NCI-H1105 treated with DMSO at 0.1 percent for 48 hours (cell line): ENCODE measurements around the gene THBD.
"Not testable (repeated sequence)": the region's sequence is repeated elsewhere in the genome, so short reads cannot be mapped to it uniquely, and the experiment has no call there.

Experiments used
- DNase-seq: peaks from one replicate; lab custom pipeline; 2025; lab: John Stamatoyannopoulos, UW

The THBD gene

DNA sequence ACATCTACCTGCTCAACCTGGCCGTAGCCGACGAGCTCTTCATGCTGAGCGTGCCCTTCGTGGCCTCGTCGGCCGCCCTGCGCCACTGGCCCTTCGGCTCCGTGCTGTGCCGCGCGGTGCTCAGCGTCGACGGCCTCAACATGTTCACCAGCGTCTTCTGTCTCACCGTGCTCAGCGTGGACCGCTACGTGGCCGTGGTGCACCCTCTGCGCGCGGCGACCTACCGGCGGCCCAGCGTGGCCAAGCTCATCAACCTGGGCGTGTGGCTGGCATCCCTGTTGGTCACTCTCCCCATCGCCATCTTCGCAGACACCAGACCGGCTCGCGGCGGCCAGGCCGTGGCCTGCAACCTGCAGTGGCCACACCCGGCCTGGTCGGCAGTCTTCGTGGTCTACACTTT, 13.7 kb downstream of the THBD start:
- no peak for DNase-seq

DNA sequence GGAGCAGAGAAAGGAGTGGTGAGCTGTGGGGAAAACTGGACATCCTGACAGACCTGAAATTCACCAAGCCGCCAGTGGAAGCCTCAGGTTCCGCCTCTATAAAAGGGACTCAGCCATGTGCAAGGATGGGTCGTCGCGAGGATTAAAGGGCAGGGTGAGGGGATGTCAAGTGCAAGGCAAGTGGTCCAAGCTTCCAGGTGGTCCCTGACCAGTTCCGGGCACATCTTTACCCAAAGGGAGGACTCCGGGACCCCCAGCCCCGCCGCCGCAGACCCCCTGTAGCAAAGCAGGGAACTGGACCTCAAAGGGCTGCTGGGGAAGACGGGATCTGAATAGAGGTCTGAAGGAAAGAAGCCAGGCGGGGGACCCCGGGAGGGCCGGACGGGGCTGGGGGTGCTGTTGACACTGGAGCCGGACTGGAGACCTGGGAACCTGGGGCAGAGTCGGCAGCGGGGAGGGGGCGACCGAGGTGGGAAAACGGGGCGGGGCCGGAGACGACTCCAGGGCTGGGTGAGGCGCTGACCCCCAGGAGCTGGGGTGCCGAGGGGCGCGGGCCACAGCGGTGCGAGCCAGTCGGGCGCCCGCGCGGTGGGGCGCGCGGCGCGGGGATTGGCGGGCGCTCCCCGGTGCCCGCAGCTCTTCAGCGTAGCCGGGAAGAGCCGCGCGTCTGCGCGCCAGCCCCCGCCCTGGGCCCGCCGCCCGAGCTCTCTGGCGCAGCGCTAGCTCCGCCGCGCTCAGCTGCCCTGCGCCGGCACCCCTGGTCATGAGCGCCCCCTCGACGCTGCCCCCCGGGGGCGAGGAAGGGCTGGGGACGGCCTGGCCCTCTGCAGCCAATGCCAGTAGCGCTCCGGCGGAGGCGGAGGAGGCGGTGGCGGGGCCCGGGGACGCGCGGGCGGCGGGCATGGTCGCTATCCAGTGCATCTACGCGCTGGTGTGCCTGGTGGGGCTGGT, 14.5 kb downstream of the THBD start, which contains the start of gene SSTR4:
SSTR4 (plus strand) TSS at position 592 of the 951 bp plus-strand sequence; CDS start at position 764, 172 bp downstream.
- DNase-seq, result no peak

DNA sequence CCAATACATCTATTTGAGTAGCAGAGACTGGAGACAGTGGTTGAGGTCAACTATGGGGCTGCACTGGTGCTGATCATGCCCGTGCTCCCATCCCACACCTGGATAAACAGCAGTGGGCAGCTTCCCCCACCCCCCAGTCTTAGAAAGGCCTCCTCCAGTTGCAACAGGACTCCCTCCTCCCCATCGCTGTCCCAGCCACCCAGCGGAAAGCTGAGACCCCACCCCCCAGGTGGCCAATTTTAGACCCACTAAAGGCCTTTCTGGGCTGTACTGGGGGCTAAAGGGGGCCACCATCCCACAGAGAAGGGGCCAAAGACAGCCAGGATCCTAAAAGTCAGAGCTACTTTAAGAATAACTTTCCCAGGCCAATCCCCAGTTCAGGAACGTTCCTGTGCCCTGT, 15.6 kb downstream of the THBD start:
- DNase-seq, result no peak

DNA sequence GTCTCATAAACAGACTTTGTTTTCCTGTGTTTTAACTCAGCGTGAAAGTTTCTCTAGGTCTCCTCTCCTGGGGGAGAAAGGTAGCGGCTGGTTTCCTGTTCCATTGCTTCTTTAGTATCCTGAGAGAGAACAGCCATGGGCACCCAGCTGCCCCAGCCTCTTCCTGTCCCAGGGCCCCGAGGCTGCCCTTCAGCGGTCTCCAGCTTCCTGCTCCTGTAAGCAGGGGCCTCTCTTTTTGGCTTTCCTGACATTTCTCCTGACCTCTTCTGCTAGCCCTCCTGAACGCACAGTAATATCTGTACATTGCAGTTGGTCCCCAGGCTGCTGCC, 16.8 kb downstream of the THBD start:
- no peak for DNase-seq

DNA sequence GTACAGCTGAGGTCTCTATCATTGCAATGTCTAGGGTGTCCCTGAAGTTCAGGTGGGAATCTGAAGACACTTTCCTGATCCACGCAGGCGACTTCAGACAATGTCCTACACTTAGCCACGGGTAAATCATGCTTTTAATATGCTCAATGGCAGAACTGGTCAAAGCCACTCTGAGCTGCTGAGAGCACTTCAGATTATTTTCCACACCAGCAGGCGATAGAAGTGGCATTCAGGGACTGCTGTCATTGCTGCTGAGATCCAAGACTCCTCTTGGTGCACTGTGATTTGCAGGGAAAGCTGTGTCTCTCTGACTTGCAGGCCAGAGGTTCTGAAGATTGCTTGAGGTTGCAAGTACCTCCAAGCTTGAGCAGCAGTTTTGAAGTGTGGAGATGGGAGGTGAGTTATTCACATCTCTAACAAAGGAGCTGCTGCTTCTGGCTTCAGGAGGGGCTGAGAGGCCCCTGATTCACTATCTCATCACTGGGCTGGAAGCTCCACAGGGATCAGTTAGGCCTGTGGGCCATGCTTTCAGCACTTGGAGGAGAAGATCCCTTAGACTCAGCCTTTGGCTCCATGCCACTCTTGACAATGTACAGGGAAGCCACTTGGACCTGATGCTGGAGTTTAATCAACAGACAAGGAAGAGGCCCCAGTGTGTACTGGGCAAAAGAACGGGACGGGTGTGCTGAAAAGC, 17.3 kb downstream of the THBD start:
- no peak for DNase-seq

DNA sequence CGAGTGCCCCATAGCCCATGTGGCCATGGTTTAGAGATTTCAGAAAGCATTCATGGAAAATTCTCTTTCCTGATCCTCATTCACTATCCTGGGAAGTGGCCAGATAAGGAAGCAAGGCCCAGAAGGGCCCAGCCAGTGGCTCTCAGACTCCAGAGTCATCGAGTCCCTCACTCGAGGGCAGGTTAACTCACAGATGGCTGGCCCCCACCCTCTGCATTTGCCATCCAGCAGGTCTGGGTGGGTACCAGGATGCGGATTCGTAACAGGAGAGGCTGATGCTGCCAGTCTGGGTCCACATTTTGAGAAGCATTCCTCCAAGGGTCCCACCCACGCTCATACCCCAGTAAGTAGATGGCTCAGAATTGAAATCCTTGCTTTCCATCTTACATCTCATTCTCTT, 18.1 kb downstream of the THBD start:
- DNase-seq, result no peak

DNA sequence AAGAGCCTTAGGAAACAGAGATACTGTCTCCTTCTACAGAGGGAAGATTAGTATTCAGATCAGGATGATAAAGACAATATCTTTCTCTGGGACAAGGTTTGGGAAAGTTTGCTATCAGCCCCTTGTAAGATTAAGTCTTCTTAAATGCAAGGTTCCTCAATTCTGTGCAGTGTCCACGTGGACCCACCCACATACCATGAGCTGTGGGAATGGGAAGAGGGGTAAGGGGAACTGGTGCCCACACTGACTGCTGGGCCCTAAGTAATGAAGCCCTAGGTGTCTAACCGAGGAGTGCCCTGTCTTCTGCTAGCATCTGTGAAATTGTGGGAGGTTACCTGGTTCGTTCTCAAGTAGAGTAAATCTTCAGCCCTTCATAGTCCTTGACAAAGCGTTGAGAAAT, 20.1 kb downstream of the THBD start:
- DNase-seq, result no peak

DNA sequence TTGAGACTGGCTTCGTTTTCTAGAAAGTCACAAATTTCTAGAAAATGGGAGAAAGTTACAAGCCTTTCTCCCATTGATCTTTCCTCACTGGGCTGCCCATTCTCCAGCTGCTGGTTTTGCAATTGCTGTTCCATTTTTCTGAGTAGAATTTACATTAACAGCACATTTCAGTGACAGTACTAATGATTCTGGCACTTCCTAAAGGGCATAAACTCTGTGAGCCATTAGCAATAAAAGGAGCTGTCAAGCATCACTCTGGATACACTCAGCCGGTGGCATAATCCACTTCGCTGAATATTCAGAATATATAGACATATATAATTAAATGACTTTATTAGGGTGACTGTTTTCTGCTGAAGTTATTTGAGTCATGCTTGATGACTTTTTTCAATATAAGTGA, 21.1 kb downstream of the THBD start:
- DNase-seq, result no peak

DNA sequence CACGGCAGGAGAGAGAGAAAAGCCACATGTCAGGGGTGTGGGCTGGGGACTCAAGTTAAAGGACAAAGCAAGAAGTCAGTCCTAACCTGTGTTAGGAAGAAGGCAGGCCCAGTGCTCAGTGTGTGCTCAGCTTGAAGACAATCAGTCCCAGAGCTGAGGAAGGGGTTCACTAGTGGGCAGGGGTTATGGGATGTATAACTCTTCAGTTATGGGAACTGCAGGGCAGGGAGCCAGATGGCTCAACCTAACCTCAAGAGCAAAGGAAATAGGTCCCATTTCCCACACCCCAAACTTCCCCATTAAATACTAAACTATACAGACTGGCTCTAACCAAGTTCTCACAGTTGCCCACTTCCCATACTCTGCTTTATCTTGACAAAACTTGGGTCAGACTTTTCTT, 21.8 kb downstream of the THBD start:
- DNase-seq, result no peak

DNA sequence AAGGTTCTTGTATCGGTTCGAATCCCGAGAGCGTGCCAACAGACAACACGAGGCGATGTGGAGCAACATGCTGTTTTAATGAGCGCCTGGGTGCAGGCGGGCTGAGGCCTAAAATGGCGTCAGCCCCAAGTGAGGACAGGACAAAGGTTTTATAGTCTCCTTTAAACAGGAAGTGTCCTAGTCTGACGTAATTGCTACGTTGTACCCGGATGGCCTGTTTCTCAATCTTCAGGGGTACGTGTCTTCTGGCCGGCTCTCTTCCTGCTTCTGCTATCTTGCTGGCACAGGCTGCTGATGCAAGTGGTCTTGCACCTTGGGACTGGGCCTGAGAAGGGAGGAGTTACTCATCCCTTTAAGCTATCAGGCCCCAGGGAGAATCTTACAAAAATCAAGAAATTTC, 24.0 kb downstream of the THBD start:
- DNase-seq, result not testable (repeated sequence)

DNA sequence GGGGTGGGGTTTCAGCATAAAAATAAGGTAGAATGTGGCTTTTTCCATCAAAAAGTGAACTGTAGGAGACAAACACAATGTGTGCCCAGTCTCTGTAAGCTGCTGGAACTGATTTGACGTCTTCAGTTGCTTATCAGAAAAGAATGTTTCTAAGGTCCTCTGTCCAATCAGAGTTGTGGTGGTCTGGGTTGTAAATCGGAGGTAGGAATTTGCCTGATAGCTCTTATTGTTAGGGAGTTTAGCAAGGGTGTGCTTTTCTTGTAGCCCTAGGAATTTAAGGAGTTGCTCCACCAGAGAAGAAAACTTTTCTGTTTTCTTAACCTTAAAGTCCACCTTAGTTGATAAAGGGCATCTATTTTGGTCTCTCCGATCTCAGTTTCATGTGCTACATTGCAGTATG, 24.8 kb downstream of the THBD start:
- no peak for DNase-seq

DNA sequence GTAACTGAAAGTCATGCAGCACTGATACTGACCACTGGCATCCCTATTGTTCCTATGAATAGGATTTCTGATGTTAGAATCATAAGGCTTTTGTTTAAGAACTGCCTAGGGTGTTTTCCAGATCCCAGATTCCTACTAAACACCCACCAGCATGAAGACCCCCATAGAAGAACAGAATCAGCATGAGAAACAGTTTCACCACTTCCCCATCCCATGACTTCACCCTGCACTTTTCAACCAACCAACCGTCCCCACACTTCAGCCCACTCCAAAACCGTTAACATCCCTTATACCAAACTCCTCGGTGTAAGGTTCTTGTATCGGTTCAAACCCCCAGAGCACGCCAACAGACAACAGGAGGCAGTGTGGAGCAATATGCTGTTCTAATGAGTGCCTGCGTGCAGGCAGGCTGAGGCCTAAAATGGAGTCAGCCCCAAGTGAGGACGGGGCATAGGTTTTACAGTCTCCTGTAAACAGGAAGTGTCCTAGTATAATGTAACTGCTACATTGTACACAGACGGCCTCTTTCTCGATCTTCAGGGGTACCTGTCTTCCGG, 25.8 kb downstream of the THBD start:
- no peak for DNase-seq

DNA sequence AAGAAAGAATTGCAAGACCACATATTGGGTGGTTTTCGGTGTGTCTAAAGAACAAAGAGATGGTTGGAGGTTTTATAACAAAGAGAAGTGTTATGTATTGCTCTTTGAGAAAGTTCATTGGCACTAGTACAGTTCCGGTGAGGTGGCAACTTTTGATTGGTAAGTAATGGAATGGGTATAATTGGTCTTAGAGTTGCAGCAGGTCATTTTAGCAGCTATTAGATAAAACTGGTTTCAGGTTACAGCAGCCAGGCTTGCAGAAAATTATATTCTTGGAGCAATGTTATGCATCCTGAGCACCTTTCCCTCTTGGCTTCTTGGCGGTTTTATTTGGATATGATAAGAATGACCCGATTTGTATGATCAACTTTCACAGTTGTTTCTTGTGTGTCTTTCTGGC, 26.6 kb downstream of the THBD start:
- DNase-seq, result no peak

DNA sequence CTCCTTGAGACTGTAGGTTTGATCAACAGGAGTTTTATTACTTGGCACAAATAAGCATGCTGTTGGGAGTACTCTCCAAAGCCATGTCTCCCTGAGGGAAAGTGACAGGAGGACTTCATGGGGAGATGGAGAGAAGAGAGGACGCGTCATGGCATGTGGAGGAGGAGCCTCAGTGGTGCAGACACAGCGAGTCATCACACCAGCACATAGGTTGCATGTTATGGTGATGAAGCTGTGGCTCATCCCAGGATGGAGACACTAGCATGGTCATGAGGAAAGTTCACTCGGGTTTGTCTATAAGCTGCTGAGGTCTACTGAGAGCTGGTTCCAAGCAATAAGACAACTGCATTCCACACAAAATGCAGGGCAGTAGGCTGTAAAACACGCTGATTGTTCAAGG, 27.5 kb downstream of the THBD start:
- DNase-seq, result no peak

DNA sequence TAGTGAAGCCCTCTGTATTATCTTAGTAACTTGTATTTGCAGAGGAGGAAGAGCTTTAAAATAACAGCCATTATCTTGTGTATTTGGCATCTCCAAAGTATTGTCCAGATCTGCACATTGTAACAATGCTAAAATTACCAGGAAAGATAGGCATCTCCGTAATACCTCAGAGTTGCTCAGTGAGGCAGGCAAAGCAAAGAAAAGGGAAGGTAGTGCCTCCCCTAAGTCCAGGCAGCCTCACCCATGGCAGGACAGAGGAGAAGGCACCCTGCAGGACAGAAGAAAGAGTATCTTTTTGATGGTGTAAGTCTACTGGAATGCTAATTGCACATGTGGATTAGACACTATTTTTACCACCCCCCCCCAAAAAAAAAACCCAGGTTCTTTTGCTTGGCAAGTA, 27.9 kb downstream of the THBD start:
- no peak for DNase-seq

DNA sequence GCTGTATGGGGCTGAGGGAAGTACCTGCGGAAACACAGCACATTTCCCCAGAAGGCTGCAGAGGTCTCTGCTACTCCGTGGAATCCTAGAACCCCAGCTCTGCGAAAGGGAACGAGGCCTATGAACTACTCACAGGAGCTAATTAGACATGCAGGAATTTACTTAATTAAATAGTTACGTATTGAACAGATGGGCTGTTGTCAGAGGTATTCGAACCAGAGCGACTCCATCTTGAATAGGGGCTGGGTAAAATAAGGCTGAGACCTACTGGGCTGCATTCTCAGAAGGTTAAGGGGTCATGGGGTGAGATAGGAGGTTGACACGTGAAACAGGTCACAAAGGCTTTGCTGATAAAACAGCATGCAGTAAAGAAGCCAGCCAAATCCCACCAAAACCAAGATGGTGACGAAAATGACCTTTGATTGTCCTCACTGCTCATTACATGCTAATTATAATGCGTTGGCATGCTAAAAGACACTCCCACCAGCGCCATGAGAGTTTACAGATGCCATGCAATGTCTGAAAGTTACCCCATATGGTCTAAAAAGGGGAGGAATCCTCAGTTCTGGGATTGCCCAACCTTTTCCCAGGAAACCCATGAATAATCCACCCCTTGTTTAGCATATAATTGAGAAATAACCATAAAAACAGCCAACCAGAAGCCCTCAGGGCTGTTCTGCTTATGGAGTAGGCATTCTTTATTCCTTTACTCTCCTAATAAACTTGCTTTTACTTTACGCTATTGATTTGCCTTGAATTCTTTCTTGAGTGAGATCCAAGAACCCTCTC, 29.0 kb downstream of the THBD start:
- no peak for DNase-seq

DNA sequence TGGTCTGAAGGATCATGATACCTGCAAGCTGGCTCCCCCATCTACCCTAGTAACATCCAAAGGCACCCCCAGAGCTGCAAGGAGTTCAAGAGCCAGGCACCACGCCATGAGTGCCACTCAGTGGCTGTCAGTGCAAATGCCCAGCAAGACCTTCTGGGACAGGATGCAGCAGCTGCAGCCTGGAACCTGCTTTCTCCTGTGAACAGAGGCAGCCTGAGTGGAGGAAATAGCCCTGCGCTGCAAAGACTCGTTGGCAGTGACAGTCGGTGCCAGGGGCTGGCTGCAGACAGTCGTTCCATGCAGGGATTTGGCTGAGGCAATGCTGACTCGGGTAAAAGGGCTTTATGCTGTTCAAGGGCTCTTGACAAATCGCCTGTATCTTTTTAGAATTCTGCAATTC, 30.1 kb downstream of the THBD start:
- no peak for DNase-seq

DNA sequence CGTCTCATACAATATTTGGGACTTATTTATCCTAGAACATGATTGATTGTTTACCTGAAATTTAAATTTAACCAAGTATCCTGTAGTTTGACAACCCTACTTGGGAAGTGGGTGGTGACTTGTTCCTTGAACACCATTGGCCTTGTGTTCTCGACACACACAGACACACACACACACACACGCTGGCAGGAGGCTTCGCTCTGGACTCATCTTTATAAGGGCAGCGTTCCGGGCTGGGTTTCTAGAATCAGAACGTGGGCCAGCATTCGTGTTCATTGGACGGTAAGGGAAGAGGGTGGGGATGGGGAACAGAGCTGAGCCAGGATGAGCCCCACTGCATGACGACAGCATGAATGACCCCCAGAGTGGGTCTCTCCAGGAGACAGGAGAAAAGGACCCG, 30.5 kb downstream of the THBD start:
- DNase-seq, result no peak

DNA sequence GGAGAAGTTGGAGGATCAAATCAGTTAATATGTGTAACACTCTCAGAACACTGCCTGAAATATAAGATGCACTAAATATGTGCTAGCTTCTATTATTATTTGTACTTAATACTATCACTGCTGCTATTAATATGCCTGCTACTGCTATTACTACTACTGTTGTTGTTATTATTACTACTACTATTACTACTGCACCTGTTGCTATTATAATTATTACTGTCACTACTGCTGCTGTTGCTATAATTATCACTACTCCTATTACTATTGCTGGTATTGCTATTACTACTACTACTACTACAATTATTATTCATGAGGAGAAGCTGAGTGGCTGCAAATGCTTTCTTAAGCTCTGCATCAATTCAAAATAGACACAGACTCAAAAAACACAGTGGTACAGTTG, 31.0 kb downstream of the THBD start:
- no peak for DNase-seq

DNA sequence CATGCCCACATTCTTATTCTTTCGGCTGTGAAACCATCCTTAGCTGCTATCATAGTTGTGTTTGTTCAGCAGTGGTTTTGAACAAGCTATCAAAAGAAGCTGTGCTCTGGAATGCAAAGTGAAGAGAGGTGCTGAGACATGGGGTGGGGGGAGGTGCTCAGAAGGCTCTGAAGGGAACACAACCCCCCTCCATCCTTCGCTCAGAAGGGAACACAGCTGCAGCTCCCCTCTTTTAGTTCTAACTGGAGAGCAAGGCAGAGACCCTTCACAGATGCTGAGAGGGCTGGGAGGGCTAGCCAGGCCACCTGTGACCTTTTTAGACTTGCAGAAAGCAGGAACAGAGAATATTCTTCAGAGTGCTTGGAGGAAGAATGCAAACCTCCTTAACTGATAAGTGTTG, 32.0 kb downstream of the THBD start:
- DNase-seq, result no peak

DNA sequence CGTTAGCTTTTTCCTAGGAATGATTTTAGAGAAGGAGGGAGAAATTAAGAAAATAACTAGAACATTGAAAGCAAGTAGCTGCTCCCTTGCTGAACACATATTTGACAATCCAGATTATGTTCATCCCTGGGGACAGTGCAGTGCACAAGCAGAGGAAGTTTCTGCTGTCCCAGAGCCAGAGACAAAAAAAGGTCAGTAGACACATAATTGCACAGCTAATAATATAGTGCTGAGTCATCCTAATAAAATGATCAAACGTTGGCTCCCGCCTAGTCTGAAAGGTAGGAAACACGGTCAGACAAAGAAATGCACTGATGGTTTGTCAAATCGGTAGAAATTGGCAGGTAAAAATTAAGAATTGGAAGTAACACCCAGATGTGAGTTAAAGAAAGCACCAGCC, 36.0 kb downstream of the THBD start:
- DNase-seq, result no peak

DNA sequence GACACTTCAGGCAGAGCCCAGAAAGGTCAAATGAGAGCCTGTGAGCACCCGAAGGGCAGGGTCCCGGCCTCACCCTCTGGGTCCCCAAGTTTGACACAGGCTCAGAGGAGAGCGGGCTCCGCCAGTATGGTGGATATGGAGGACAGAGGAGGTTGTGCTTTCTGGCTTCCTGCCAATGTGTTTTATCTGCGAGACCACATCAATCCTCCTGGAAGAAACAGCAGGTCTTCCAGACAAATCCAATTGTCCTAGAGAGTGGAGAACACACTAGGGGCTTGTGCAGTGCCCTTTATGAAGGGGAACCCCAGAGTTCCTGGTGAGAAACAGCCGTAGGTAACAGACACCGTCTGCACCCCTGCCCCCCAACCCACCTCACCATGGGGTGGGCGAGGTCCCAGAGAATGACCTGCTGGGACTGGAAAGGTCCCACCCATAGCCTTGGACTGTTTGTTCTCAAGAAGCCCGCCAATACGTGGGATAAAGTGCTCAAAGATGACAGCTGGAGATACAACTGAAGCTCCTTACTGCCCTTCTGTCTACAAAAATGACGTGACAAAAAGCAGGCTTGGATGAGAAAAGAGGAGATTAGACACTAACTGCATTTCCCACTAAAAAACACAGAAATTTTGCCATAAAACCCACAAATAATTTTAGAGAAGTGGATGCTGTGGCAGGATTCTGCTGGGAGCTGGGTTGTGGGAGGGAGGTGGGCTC, 38.3 kb downstream of the THBD start:
- no peak for DNase-seq
